ENCODE results near the gene UBL5.

UBL5 gene

DNA sequence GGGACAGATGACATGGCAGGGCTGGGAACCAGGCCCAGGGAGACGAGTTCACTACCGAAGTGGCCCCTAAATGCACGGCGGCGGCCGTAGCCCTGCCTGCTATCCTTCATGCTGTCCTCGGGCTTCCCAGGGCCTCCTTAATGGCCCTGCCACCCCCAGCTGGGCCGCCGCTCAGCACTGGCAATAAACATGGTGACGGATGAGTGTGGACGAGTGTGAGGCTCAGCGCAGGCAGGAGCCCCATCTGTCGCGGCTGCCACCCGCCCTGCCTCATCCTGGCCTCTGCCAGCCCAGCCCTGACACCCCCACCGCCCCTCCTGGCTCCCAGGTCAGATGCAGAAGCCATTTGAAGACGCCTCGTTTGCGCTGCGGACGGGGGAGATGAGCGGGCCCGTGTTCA lies 21.0 kb downstream of the UBL5 start:
- Histone ChIP-seq H3K36me3 (ENCODE audit: control insufficient read depth, insufficient read depth, low read length) (no peaks in the 10 kb centered on the region), H2AK5ac (ENCODE audit: low read length) (no peak overlapping the region), H3K4me1 (ENCODE audit: control insufficient read depth, low read depth, low read length) (no peaks in the 10 kb centered on the region), H3K56ac (ENCODE audit: low read length) (no peak overlapping the region), H3K27me3 (ENCODE audit: insufficient read depth, low read length, poor library complexity) (no peaks in the 10 kb centered on the region), H2BK15ac (replicated peaks; ENCODE audit: low read depth) (no peak overlapping the region), H3K18ac (ENCODE audit: low read length) (no peak overlapping the region), H2BK120ac (ENCODE audit: low read depth, low read length) (no peak overlapping the region), H3K23ac (ENCODE audit: low read length) (no peak overlapping the region), H2BK5ac (ENCODE audit: low read length) (no peak overlapping the region), H4K5ac (ENCODE audit: low read length) (no peak overlapping the region), H3K9ac (ENCODE audit: low read length) (no peak overlapping the region), H3K4me2 (ENCODE audit: low read length) (no peak overlapping the region), H3K4me3 (ENCODE audit: low read length) (no peak overlapping the region), H3K27ac (ENCODE audit: low read depth, low read length) (no peak overlapping the region), H3K79me2 (ENCODE audit: control insufficient read depth, insufficient read depth, low read length) (no peaks in the 10 kb centered on the region), H3K79me1 (ENCODE audit: low read length) (no peaks in the 10 kb centered on the region), H4K8ac (ENCODE audit: low read depth, low read length) (no peak overlapping the region), H3K4ac (ENCODE audit: low read depth, low read length) (no peak overlapping the region)
- no CpG with 5 or more reads among the region's 23 CpGs for WGBS (ENCODE audit: extremely low coverage, insufficient coverage, low lambda C conversion rate)
- DNase-seq, result no peak

DNA sequence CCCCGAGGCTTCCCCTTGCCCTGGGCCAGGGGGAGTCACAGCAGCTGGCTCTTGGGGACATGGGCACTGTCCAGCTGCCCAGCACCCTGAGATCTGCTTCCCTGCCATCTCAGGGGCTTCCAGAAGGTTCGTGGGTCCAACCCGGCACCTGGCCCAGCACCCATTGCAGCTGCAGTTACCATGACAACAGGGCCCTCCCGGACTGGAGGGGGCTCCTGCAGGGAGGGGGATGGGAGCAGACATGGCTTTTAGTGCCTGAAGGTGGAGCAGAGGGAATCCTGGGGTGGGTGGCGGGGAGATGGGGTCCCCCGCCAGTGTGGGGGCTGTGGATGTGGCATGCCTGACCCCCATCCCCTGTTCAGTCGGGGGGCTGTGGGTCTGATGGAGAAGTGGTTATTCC lies 22.1 kb downstream of the UBL5 start:
- H4K8ac ChIP-seq (ENCODE audit: low read depth, low read length), result no peak overlapping the region
- H3K27ac ChIP-seq (ENCODE audit: low read depth, low read length), result no peak overlapping the region
- no peaks in the 10 kb centered on the region for H3K27me3 ChIP-seq (ENCODE audit: insufficient read depth, low read length, poor library complexity)

DNA sequence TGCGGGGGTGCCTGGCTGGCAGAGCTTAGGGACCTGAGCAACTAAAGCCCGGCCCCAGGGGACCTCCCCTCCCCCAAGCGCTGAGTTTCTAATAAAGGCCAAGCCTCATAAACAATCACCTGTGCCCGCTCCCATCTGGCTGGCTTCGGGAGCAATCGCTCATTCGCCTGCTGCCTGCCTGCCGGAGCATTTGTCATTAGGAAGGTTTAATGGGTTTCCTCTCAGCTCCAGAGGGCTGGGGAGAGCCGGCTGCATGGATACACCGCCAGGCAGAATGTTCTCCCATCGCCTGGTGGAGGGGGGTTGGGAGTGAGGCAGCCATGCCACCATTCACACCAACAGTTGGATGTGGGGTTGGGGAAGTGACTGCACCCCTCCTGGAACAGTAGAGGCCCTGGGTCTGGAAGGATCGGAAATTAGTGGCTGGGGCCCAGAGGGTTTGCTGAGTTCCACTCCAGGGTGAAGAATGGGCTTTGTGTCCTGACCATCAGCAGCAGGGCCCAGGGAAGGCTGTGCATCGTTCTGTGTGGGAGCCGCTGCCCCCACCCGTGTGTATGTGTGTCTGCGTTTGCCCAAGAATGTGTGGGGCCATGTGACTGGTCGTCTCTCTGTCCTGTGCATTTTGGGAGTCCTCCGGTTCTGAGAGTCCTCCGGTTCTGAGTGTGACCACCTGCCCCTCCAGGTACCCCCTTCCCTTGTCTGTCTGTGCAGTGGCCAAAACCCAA lies 22.7 kb downstream of the UBL5 start:
- H2BK5ac ChIP-seq (ENCODE audit: low read length), result no peak overlapping the region
- no peak overlapping the region for H3K23ac ChIP-seq (ENCODE audit: low read length)
- no peak overlapping the region for H4K5ac ChIP-seq (ENCODE audit: low read length)
- H3K9ac ChIP-seq (ENCODE audit: low read length), result no peak overlapping the region
- H3K56ac ChIP-seq (ENCODE audit: low read length), result no peak overlapping the region
- H3K4me1 ChIP-seq (ENCODE audit: control insufficient read depth, low read depth, low read length), result no peaks in the 10 kb centered on the region
- H3K79me2 ChIP-seq (ENCODE audit: control insufficient read depth, insufficient read depth, low read length), result no peaks in the 10 kb centered on the region
- no peak overlapping the region for H4K8ac ChIP-seq (ENCODE audit: low read depth, low read length)
- H2BK120ac ChIP-seq (ENCODE audit: low read depth, low read length), result no peak overlapping the region
- no peak overlapping the region for H3K4me2 ChIP-seq (ENCODE audit: low read length)
- no peak overlapping the region for H3K18ac ChIP-seq (ENCODE audit: low read length)
- no peak overlapping the region for H2AK5ac ChIP-seq (ENCODE audit: low read length)
- H2BK15ac ChIP-seq (replicated peaks; ENCODE audit: low read depth), result no peak overlapping the region
- no peak overlapping the region for H3K4me3 ChIP-seq (ENCODE audit: low read length)
- H3K36me3 ChIP-seq (ENCODE audit: control insufficient read depth, insufficient read depth, low read length), result no peaks in the 10 kb centered on the region
- DNase-seq, result no peak
- H3K27ac ChIP-seq (ENCODE audit: low read depth, low read length), result no peak overlapping the region
- no peaks in the 10 kb centered on the region for H3K27me3 ChIP-seq (ENCODE audit: insufficient read depth, low read length, poor library complexity)
- no CpG with 5 or more reads among the region's 19 CpGs for WGBS (ENCODE audit: extremely low coverage, insufficient coverage, low lambda C conversion rate)
- H3K4ac ChIP-seq (ENCODE audit: low read depth, low read length), result no peak overlapping the region
- no peaks in the 10 kb centered on the region for H3K79me1 ChIP-seq (ENCODE audit: low read length)

More for the DNA sequence above, 22.1 kb downstream of the UBL5 start:
- H3K79me1 ChIP-seq (ENCODE audit: low read length), result no peaks in the 10 kb centered on the region
- WGBS (ENCODE audit: extremely low coverage, insufficient coverage, low lambda C conversion rate), result no CpG with 5 or more reads among the region's 7 CpGs
- no peak overlapping the region for H4K5ac ChIP-seq (ENCODE audit: low read length)
- H2BK120ac ChIP-seq (ENCODE audit: low read depth, low read length), result no peak overlapping the region
- no peak for DNase-seq
- no peak overlapping the region for H3K18ac ChIP-seq (ENCODE audit: low read length)
- no peak overlapping the region for H3K4me2 ChIP-seq (ENCODE audit: low read length)
- H3K23ac ChIP-seq (ENCODE audit: low read length), result no peak overlapping the region
- no peaks in the 10 kb centered on the region for H3K4me1 ChIP-seq (ENCODE audit: control insufficient read depth, low read depth, low read length)
- H2BK15ac ChIP-seq (replicated peaks; ENCODE audit: low read depth), result no peak overlapping the region
- H3K36me3 ChIP-seq (ENCODE audit: control insufficient read depth, insufficient read depth, low read length), result no peaks in the 10 kb centered on the region
- no peak overlapping the region for H3K4me3 ChIP-seq (ENCODE audit: low read length)
- no peak overlapping the region for H3K9ac ChIP-seq (ENCODE audit: low read length)
- no peak overlapping the region for H3K56ac ChIP-seq (ENCODE audit: low read length)
- H3K79me2 ChIP-seq (ENCODE audit: control insufficient read depth, insufficient read depth, low read length), result no peaks in the 10 kb centered on the region
- H3K4ac ChIP-seq (ENCODE audit: low read depth, low read length), result no peak overlapping the region
- H2AK5ac ChIP-seq (ENCODE audit: low read length), result no peak overlapping the region
- no peak overlapping the region for H2BK5ac ChIP-seq (ENCODE audit: low read length)

DNA sequence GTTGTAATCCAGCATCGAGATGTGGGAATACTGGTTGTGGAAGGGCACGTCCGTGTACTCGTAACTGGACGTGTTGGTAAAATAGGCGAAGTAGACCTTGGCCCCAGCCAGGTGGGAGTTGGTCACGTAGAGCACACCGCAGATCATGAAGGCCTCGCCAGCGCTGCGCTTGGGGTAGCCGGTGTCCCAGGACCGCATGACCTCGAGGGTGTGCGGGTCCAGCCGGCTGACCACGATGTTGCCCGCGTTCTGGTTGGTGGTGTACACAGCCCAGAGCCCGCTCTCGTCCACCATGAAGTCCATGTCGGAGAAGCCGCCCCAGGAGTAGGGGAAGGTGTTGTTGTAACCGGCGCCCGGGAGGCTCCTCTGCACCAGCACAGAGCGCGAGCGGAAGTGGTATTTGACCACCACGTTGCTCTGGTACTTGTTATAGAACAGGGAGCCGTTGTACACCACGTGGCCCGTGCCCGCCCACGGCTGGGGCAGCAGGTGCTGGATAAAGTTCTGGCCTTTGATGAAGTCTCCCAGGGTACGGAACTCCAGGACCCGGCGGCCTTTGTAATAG lies 26.6 kb downstream of the UBL5 start:
- Histone ChIP-seq H3K18ac (ENCODE audit: low read length) (no peak overlapping the region), H3K4ac (ENCODE audit: low read depth, low read length) (no peak overlapping the region), H3K79me1 (ENCODE audit: low read length) (no peaks in the 10 kb centered on the region), H2BK15ac (replicated peaks; ENCODE audit: low read depth) (no peak overlapping the region), H3K79me2 (ENCODE audit: control insufficient read depth, insufficient read depth, low read length) (no peaks in the 10 kb centered on the region), H3K56ac (ENCODE audit: low read length) (no peak overlapping the region), H3K9ac (ENCODE audit: low read length) (no peak overlapping the region), H3K4me1 (ENCODE audit: control insufficient read depth, low read depth, low read length) (no peaks in the 10 kb centered on the region), H2AK5ac (ENCODE audit: low read length) (no peak overlapping the region), H4K8ac (ENCODE audit: low read depth, low read length) (no peak overlapping the region), H4K5ac (ENCODE audit: low read length) (no peak overlapping the region), H3K4me3 (ENCODE audit: low read length) (no peak overlapping the region), H3K4me2 (ENCODE audit: low read length) (no peak overlapping the region), H2BK120ac (ENCODE audit: low read depth, low read length) (no peak overlapping the region), H3K27me3 (ENCODE audit: insufficient read depth, low read length, poor library complexity) (no peaks in the 10 kb centered on the region), H2BK5ac (ENCODE audit: low read length) (no peak overlapping the region), H3K27ac (ENCODE audit: low read depth, low read length) (no peak overlapping the region), H3K36me3 (ENCODE audit: control insufficient read depth, insufficient read depth, low read length) (no peaks in the 10 kb centered on the region), H3K23ac (ENCODE audit: low read length) (no peak overlapping the region)
- no CpG with 5 or more reads among the region's 38 CpGs for WGBS (ENCODE audit: extremely low coverage, insufficient coverage, low lambda C conversion rate)
- DNase-seq, result no peak

DNA sequence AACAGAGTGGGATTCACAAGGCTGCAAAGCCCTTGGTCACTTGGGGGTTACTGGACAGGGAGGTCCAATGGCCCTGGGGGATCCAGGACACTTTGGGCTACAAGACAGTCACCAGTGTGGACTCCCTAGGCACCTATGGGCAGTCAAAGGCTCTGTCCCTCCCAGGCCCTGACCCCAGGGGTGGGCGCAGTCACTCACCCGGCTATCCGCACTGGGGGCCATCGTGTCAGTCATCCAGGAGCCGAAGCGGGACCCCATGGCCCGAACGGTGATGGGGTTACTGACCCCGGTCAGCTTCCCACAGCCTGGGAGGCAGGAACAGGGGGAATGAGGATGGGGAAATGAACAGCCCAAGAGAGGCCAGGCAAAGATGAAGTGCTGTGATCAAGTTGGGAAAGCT lies 28.9 kb downstream of the UBL5 start:
- DNase-seq, result no peak
- no CpG with 5 or more reads among the region's 9 CpGs for WGBS (ENCODE audit: extremely low coverage, insufficient coverage, low lambda C conversion rate)
- no peak overlapping the region for H4K5ac ChIP-seq (ENCODE audit: low read length)

More for the DNA sequence above, 28.9 kb downstream of the UBL5 start:
- Histone ChIP-seq H2AK5ac (ENCODE audit: low read length) (no peak overlapping the region), H2BK15ac (replicated peaks; ENCODE audit: low read depth) (no peak overlapping the region), H3K9ac (ENCODE audit: low read length) (no peak overlapping the region), H3K27ac (ENCODE audit: low read depth, low read length) (no peak overlapping the region), H2BK5ac (ENCODE audit: low read length) (no peak overlapping the region), H3K79me2 (ENCODE audit: control insufficient read depth, insufficient read depth, low read length) (no peaks in the 10 kb centered on the region), H3K36me3 (ENCODE audit: control insufficient read depth, insufficient read depth, low read length) (no peaks in the 10 kb centered on the region), H3K27me3 (ENCODE audit: insufficient read depth, low read length, poor library complexity) (no peaks in the 10 kb centered on the region), H3K56ac (ENCODE audit: low read length) (no peak overlapping the region), H4K8ac (ENCODE audit: low read depth, low read length) (no peak overlapping the region), H3K23ac (ENCODE audit: low read length) (no peak overlapping the region), H3K4me3 (ENCODE audit: low read length) (no peak overlapping the region), H3K18ac (ENCODE audit: low read length) (no peak overlapping the region), H2BK120ac (ENCODE audit: low read depth, low read length) (no peak overlapping the region), H3K4me2 (ENCODE audit: low read length) (no peak overlapping the region), H3K4me1 (ENCODE audit: control insufficient read depth, low read depth, low read length) (no peaks in the 10 kb centered on the region), H3K4ac (ENCODE audit: low read depth, low read length) (no peak overlapping the region), H3K79me1 (ENCODE audit: low read length) (no peaks in the 10 kb centered on the region)

All from mesendoderm (in vitro differentiated cells).